Liver (tissue), 9 donors: ENCODE measurements around the gene DDX56. TPM values are rescaled to one million over a fixed set of nuclear protein-coding genes. Genes with fewer than 3 reads are reported as not detected.

Experiments
- DNase-seq: peaks from one replicate; pipeline ENCODE4 v3.0.0-alpha.2; 2017; ENCODE audit warnings: low spot score
- H3K27ac ChIP-seq, 2 donors: one replicate each; pipeline ENCODE4 v1.7.0; 2013; ENCODE audit warnings: inconsistent platforms in 2 of 2, low read length in 2 of 2, control low read depth in 1 of 2, low read depth in 1 of 2, mild to moderate bottlenecking in 1 of 2
- H3K27me3 ChIP-seq, 4 donors: one replicate each; pipeline versions ENCODE4 v1.6.1 to v1.7.0; 2013; ENCODE audit warnings: low read length in 3 of 4, inconsistent platforms in 1 of 4, mild to moderate bottlenecking in 1 of 4, moderate library complexity in 1 of 4; ENCODE audit not compliant: control insufficient read depth in 4 of 4, insufficient read depth in 4 of 4
- H3K36me3 ChIP-seq, 4 donors: one replicate each; pipeline versions ENCODE4 v1.6.1 to v1.7.0; 2013; ENCODE audit warnings: low read length in 3 of 4, mild to moderate bottlenecking in 3 of 4, low read depth in 1 of 4, moderate library complexity in 1 of 4; ENCODE audit not compliant: control insufficient read depth in 4 of 4, insufficient read depth in 3 of 4
- H3K4me1 ChIP-seq, 4 donors: one replicate each; pipeline versions ENCODE4 v1.6.1 to v1.7.0; 2013; ENCODE audit warnings: low read length in 3 of 4, mild to moderate bottlenecking in 3 of 4, moderate library complexity in 1 of 4; ENCODE audit not compliant: control insufficient read depth in 4 of 4, insufficient read depth in 4 of 4
- H3K4me3 ChIP-seq, 3 donors: one replicate each; pipeline versions ENCODE4 v1.6.1 to v1.7.0; 2013; ENCODE audit warnings: low read length in 3 of 3, control low read depth in 1 of 3, low read depth in 1 of 3, mild to moderate bottlenecking in 1 of 3
- H3K9ac ChIP-seq, 2 donors: one replicate each; pipeline ENCODE4 v1.7.0; 2013; ENCODE audit warnings: low read length in 2 of 2, mild to moderate bottlenecking in 2 of 2, moderate library complexity in 2 of 2, control low read depth in 1 of 2, low read depth in 1 of 2
- H3K9me3 ChIP-seq, 4 donors: one replicate each; pipeline versions ENCODE4 v1.6.1 to v1.7.0; 2013; ENCODE audit warnings: low read length in 3 of 4; ENCODE audit not compliant: control insufficient read depth in 4 of 4
- CTCF ChIP-seq: fragments of 150-350 bp; IDR thresholded peaks from 2 replicates; pipeline ENCODE4 v1.5.1; 2017; ENCODE audit warnings: improper control_type of control experiment, low read depth, low read length; ENCODE audit not compliant: missing input control
- EGR1 ChIP-seq, 2 donors: IDR thresholded peaks; 2 replicates each; pipeline ENCODE4 v1.6.1; 2016 to 2018; ENCODE audit warnings: antibody characterized with exemption in 2 of 2, low read depth in 2 of 2
- FOXA1 ChIP-seq: IDR thresholded peaks from 2 replicates; pipeline ENCODE4 v1.6.1; 2016; ENCODE audit warnings: antibody characterized with exemption
- FOXA2 ChIP-seq: IDR thresholded peaks from 2 replicates; pipeline ENCODE4 v1.6.1; 2016; ENCODE audit warnings: antibody characterized with exemption
- GABPA ChIP-seq, 2 donors: IDR thresholded peaks in 1 of 2; conservative IDR thresholded peaks in 1 of 2; 2 replicates each; pipeline ENCODE4 v1.6.1; 2016; ENCODE audit warnings: antibody characterized with exemption in 2 of 2, mild to moderate bottlenecking in 1 of 2, moderate library complexity in 1 of 2
- HNF4A ChIP-seq, 2 donors: conservative IDR thresholded peaks; 2 replicates each; pipeline ENCODE4 v1.6.1; 2016; ENCODE audit warnings: antibody characterized with exemption in 2 of 2, mild to moderate bottlenecking in 2 of 2
- HNF4G ChIP-seq: IDR thresholded peaks from 2 replicates; pipeline ENCODE4 v1.6.1; 2016; ENCODE audit warnings: antibody characterized with exemption
- JUND ChIP-seq, 2 donors: IDR thresholded peaks; 2 replicates each; pipeline ENCODE4 v1.6.1; 2016; ENCODE audit warnings: antibody characterized with exemption in 2 of 2
- MAX ChIP-seq: IDR thresholded peaks from 2 replicates; pipeline ENCODE4 v1.6.1; 2016; ENCODE audit warnings: antibody characterized with exemption
- NR2F2 ChIP-seq: IDR thresholded peaks from 2 replicates; pipeline ENCODE4 v1.6.1; 2016; ENCODE audit warnings: antibody characterized with exemption
- RAD21 ChIP-seq, 2 donors: IDR thresholded peaks; 2 replicates each; pipeline ENCODE4 v1.6.1; 2016; ENCODE audit warnings: antibody characterized with exemption in 2 of 2, mild to moderate bottlenecking in 2 of 2
- REST ChIP-seq: IDR thresholded peaks from 2 replicates; pipeline ENCODE4 v1.6.1; 2016; ENCODE audit warnings: antibody characterized with exemption, mild to moderate bottlenecking
- RXRA ChIP-seq, 2 donors: IDR thresholded peaks; 2 replicates each; pipeline ENCODE4 v1.6.1; 2017 to 2018; ENCODE audit warnings: antibody characterized with exemption in 2 of 2, mild to moderate bottlenecking in 1 of 2
- TAF1 ChIP-seq: conservative IDR thresholded peaks from 2 replicates; pipeline ENCODE4 v1.6.1; 2016; ENCODE audit warnings: antibody characterized with exemption, mild to moderate bottlenecking
- YY1 ChIP-seq: IDR thresholded peaks from 2 replicates; pipeline ENCODE4 v1.6.1; 2016; ENCODE audit warnings: antibody characterized with exemption, mild to moderate bottlenecking
- ZBTB33 ChIP-seq: IDR thresholded peaks from 2 replicates; pipeline ENCODE4 v1.6.1; 2016; ENCODE audit warnings: antibody characterized with exemption
- WGBS: extraction: QIAGEN DNeasy Blood & Tissue Kit; methylation state at CpG from one replicate; pipeline ENCODE4 v1.1.7; 2013; 5-methylcytosine and 5-hydroxymethylcytosine counted together
- polyA plus RNA-seq, 2 donors: library from polyadenylated mRNA; stranded (reverse) in 1 of 2; unstranded in 1 of 2; fragments of 200-250 nt in 1 of 2; fragments of >200 nt in 1 of 2; fragmentation: Nextera tagmentation in 1 of 2; extraction: Ambion mirVana in 1 of 2; gene quantifications; one replicate each; pipeline versions ENCODE4 v1.2.1 to v1.2.3, GENCODE V29; 2013 to 2015
- total RNA-seq, 2 donors: library from RNA; depleted of rRNA; stranded (reverse); fragments of >200 nt; gene quantifications; one replicate each; pipeline ENCODE4 v1.2.3, GENCODE V29; 2014
- donor health status: healthy.
- donor health status: healthy.
- donor health status: healthy.
- donor health status: healthy.
- donor health status: healthy.

DDX56 gene
- total and polyA plus RNA-seq, 4 donors: 24.3 to 42.1 (median 31.9) TPM

GRCh38 chr7:44541876-44542610 is 31.7 kb downstream of the DDX56 start:
- H3K27me3 ChIP-seq: no peaks in the 10 kb centered on the region
- TF ChIP-seq RXRA (IDR thresholded peaks at IDR 0.05): no peak
- TF ChIP-seq FOXA2: no peak
- no peak for TF ChIP-seq CTCF
- no peak for TF ChIP-seq MAX
- peak in 1 of 2 donors; percentile 1 for TF ChIP-seq JUND (IDR thresholded peaks at IDR 0.05)
- TF ChIP-seq HNF4G: no peak
- TF ChIP-seq ZBTB33: no peak
- H3K4me3 ChIP-seq: no peak overlapping the region
- no peaks in the 10 kb centered on the region for H3K9me3 ChIP-seq
- peak overlapping the region; percentile 13 to 99 for H3K9ac ChIP-seq
- WGBS: 88% methylated on average over 6 of the region's 6 CpGs
- DNase-seq: no peak
- H3K36me3 ChIP-seq: no peaks in the 10 kb centered on the region
- H3K4me1 ChIP-seq: peaks cover 5 to 52% (median 30%) of the 10 kb centered on the region in 4 donors
- peak overlapping the region; percentile 86 to 97 for H3K27ac ChIP-seq

GRCh38 chr7:44541028-44541869 is 32.5 kb downstream of the DDX56 start, which contains the start of gene NPC1L1:
Gene NPC1L1 (minus strand): TSS chr7:44541330. CDS start chr7:44541259, 71 bp downstream.
- Histone ChIP-seq H3K27me3 (no peaks in the 10 kb centered on the region), H3K9me3 (no peaks in the 10 kb centered on the region), H3K9ac (peak within 1 kb of the TSS; percentile 72 to 99), H3K36me3 (no peaks in the 10 kb centered on the region), H3K27ac (peak within 1 kb of the TSS; percentile 86 to 97), H3K4me3 (peak within 1 kb of the TSS; percentile 52 to 63 (median 54)), H3K4me1 (peaks cover 5 to 57% (median 34%) of the 10 kb centered on the region in 4 donors)
- DNase-seq: peak; percentile 73
- WGBS: 40% methylated on average over 20 of the region's 20 CpGs
- peak; percentile 9 to 21 for TF ChIP-seq HNF4A (conservative IDR thresholded peaks at IDR 0.05)
- peak; percentile 28 to 63 for TF ChIP-seq JUND (IDR thresholded peaks at IDR 0.05)
- no peak for TF ChIP-seq RAD21 (IDR thresholded peaks at IDR 0.05)
- TF ChIP-seq GABPA (IDR thresholded peaks at IDR 0.05 in 1 of 2, conservative IDR thresholded peaks at IDR 0.05 in 1 of 2): no peak
- no peak for TF ChIP-seq MAX
- TF ChIP-seq RXRA (IDR thresholded peaks at IDR 0.05): peak; percentile 28 to 42
- TF ChIP-seq HNF4G: no peak
- TF ChIP-seq FOXA2: peak; percentile 6
- no peak for TF ChIP-seq ZBTB33
- no peak for TF ChIP-seq NR2F2
- no peak for TF ChIP-seq FOXA1
- peak; percentile 94 for TF ChIP-seq YY1
- no peak for TF ChIP-seq CTCF
- peak; percentile 93 for TF ChIP-seq REST
- peak; percentile 69 for TF ChIP-seq TAF1
- TF ChIP-seq EGR1 (IDR thresholded peaks at IDR 0.05; ENCODE audit: low read depth in 2 of 2): no peak
